GM12891 (cell line): ENCODE data around the gene ATXN1L.

Source experiments
- POLR2A ChIP-seq: IDR thresholded peaks from 2 replicates; pipeline ENCODE4 v1.6.1; 2011; ENCODE audit warnings: low read depth, low read length, control low read depth
- POLR2AphosphoS5 ChIP-seq: IDR thresholded peaks from 2 replicates; pipeline ENCODE4 v1.6.1; 2011; ENCODE audit warnings: low read depth, low read length, control low read depth
- POU2F2 ChIP-seq: IDR thresholded peaks from 2 replicates; pipeline ENCODE4 v1.6.1; 2011; ENCODE audit warnings: low read depth, mild to moderate bottlenecking, control low read depth, low read length, moderate library complexity

- TF ChIP-seq POLR2A (no peak), POLR2AphosphoS5 (no peak), POU2F2 (no peak)
These were observed 48.1 kb downstream of the ATXN1L start for GRCh38 chr16:71893888-71894228.
